ENCODE data around the gene SETX.

SETX gene

DNA sequence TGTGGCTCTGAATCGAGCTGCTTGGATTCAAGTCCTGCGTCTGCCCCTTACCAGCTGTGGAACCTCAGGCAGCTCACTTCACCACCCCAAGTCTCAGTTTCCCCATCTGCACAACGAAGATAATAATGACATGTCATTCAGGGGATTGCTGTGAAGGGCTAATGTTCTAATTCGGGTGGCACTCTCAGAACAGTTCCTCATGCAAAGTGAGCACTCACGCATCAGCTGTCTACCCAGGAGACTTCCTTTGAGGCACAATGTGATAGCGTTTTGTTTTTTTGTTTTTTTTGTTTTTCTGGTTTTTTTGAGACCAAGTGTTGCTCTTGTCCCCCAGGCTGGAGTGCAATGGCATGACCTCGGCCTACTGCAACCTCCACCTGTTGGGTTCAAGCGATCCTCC lies 136.6 kb downstream of the SETX start:
- DNase-seq (ENCODE audit: low read depth) = no peak
- in situ Hi-C loops (cut with HindIII; ENCODE audit: low sequenced_read_pairs) = no loop called here
- TF ChIP-seq CTCF (IDR thresholded peaks at IDR 0.05; ENCODE audit: low read depth, low read length, missing control alignments) = no peak
- no peak overlapping the region for H3K4me3 ChIP-seq (ENCODE audit: low read depth, low read length)

GRCh38 chr9:132216861-132217619 lies 137.7 kb downstream of the SETX start:
- TF ChIP-seq CTCF (IDR thresholded peaks at IDR 0.05; ENCODE audit: low read depth, low read length, missing control alignments) = no peak
- no peak for DNase-seq (ENCODE audit: low read depth)

GRCh38 chr9:132214027-132214622 lies 140.7 kb downstream of the SETX start:
- DNase-seq (ENCODE audit: low read depth) = peak; percentile 90

More at GRCh38 chr9:132216861-132217619, 137.7 kb downstream of the SETX start:
- in situ Hi-C loops (cut with HindIII; ENCODE audit: low sequenced_read_pairs) = no loop called here
- no peak overlapping the region for H3K4me3 ChIP-seq (ENCODE audit: low read depth, low read length)

DNA sequence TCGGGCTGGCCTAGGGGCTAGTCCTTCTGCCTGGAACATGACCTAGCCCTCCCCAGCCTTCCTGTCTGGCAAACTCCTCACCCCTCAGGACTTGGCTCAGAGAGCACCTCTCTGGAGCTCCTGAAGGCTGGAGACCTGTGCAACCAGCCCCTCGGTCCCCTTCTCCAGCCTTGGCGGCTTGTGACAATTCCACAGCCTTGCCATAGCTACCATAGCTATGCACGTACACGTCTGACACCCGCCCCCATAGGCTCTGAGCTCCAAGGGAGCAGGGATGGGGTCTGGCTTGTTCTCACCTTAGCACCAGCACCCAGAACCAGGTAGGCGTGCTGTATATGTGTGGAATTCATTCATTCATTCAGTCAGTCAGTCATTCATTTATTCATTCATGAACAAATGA lies 143.2 kb downstream of the SETX start:
- in situ Hi-C loops (cut with HindIII; ENCODE audit: low sequenced_read_pairs) = no loop called here
- no peak for DNase-seq (ENCODE audit: low read depth)
- H3K4me3 ChIP-seq (ENCODE audit: low read depth, low read length) = no peak overlapping the region
- TF ChIP-seq CTCF (IDR thresholded peaks at IDR 0.05; ENCODE audit: low read depth, low read length, missing control alignments) = no peak

More at GRCh38 chr9:132214027-132214622, 140.7 kb downstream of the SETX start:
- TF ChIP-seq CTCF (IDR thresholded peaks at IDR 0.05; ENCODE audit: low read depth, low read length, missing control alignments) = peak; percentile 10
- in situ Hi-C loops (cut with HindIII; ENCODE audit: low sequenced_read_pairs) = no loop called here
- no peak overlapping the region for H3K4me3 ChIP-seq (ENCODE audit: low read depth, low read length)
